HEK293T (cell line): Measurements from ENCODE around the gene CSTPP1.
A peak's percentile ranks its signal among the peaks of the same experiment; 100 is the strongest.

ENCODE experiments used
- BHLHE40 ChIP-seq: fragments of 450-650 bp; IDR thresholded peaks from 2 replicates; pipeline ENCODE4 v1.6.1; 2016; ENCODE audit warnings: mild to moderate bottlenecking, moderate library complexity, borderline replicate concordance
- ELF4 ChIP-seq: fragments of 450-650 bp; IDR thresholded peaks from 2 replicates; pipeline ENCODE4 v1.6.1; 2017; ENCODE audit warnings: antibody characterized with exemption
- FOXA1 ChIP-seq: fragments of 450-650 bp; IDR thresholded peaks from 2 replicates; pipeline ENCODE4 v1.6.1; 2016; ENCODE audit warnings: mild to moderate bottlenecking
- FOXK2 ChIP-seq: fragments of 450-650 bp; IDR thresholded peaks from 2 replicates; pipeline ENCODE4 v1.6.1; 2016; ENCODE audit warnings: mild to moderate bottlenecking
- FOXM1 ChIP-seq: fragments of 450-650 bp; IDR thresholded peaks from 2 replicates; pipeline ENCODE4 v1.6.1; 2017; ENCODE audit warnings: mild to moderate bottlenecking, borderline replicate concordance
- HDGF ChIP-seq: fragments of 450-650 bp; IDR thresholded peaks from 2 replicates; pipeline ENCODE4 v1.6.1; 2017; ENCODE audit warnings: antibody characterized with exemption, borderline replicate concordance
- L3MBTL2 ChIP-seq: fragments of 450-650 bp; conservative IDR thresholded peaks from 2 replicates; pipeline ENCODE4 v1.6.1; 2016; ENCODE audit warnings: mild to moderate bottlenecking
- NFRKB ChIP-seq: fragments of 450-650 bp; IDR thresholded peaks from 2 replicates; pipeline ENCODE4 v1.6.1; 2016; ENCODE audit warnings: mild to moderate bottlenecking, moderate library complexity
- SUZ12 ChIP-seq: fragments of 450-650 bp; IDR thresholded peaks from 2 replicates; pipeline ENCODE4 v1.6.1; 2016; ENCODE audit warnings: mild to moderate bottlenecking
- TF ChIP-seq, protein P1 (sequence below): fragments of 450-650 bp; IDR thresholded peaks from 2 replicates; pipeline ENCODE4 v1.6.1; 2016

DNA sequence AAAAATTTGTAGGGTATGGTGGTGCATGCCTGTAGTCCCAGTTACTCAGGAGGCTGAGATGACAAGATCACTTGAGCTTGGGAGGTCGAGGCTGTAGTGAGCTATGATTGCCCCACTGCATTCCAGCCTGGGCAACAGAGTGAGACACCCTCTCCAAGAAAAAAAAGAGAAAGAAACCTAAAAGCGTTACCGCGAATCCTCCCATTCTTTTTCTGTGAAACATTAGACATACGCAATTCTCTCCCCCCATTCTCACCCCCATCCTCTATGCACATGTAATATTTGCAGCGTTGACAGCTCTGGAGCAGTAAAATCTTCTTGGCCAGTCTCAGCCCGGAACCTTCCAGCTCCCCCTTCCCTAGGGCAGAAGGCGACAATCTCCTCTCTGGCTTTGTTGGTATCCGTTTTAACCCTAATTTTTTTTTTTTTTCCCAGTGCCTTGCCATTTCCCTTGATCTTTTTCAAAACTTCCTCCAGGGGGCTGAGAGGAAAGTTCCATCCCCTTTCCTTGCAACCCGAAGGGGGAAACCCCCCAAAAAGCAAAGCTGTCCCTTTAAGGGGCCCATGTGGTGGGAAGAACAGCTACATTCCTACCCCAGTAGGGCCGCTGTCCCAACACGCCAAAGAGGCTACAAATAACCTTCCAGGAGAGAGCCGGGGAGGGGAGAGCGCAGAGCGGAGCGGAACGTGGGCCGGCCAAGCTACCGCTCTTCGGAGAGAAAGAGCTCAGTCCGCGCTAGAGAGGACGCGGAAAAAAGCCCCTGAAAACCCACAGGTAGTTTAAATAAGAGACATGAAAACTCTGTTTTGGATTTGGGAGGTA, 20.1 kb upstream of the CSTPP1 start:
- no peak for TF ChIP-seq ELF4
- peak; percentile 22; the same call in 1 of the 2 replicates for TF ChIP-seq L3MBTL2
- TF ChIP-seq, protein P1, sequence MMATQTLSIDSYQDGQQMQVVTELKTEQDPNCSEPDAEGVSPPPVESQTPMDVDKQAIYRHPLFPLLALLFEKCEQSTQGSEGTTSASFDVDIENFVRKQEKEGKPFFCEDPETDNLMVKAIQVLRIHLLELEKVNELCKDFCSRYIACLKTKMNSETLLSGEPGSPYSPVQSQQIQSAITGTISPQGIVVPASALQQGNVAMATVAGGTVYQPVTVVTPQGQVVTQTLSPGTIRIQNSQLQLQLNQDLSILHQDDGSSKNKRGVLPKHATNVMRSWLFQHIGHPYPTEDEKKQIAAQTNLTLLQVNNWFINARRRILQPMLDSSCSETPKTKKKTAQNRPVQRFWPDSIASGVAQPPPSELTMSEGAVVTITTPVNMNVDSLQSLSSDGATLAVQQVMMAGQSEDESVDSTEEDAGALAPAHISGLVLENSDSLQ, result no peak
- no peak for TF ChIP-seq HDGF
- no peak for TF ChIP-seq FOXK2
- no peak for TF ChIP-seq FOXA1
- TF ChIP-seq BHLHE40, result no peak
- no peak for TF ChIP-seq FOXM1
- TF ChIP-seq SUZ12, result no peak
- no peak for TF ChIP-seq NFRKB
